Fibroblast of pulmonary artery (primary cell): Measurements from ENCODE around the gene ALOXE3.

Experiments
- DNase-seq: peaks from one replicate; pipeline ENCODE4 v3.0.0-alpha.2; 2010; ENCODE audit warnings: low read depth
- H3K4me3 ChIP-seq: replicated peaks from 2 replicates; pipeline ENCODE4 v1.5.1; 2011; ENCODE audit warnings: low read depth, mild to moderate bottlenecking, control low read depth, low read length, moderate library complexity
- CTCF ChIP-seq: IDR thresholded peaks from 2 replicates; pipeline ENCODE4 v1.5.1; 2011; ENCODE audit warnings: mild to moderate bottlenecking, control low read depth, low read length, inconsistent platforms; ENCODE audit errors: missing control alignments

Gene ALOXE3

GRCh38 chr17:8144401-8145231 lies 26.3 kb upstream of the ALOXE3 start:
- no peak for TF ChIP-seq CTCF
- no peak for DNase-seq
- no peak overlapping the region for H3K4me3 ChIP-seq

GRCh38 chr17:8143581-8144400 lies 25.5 kb upstream of the ALOXE3 start:
- H3K4me3 ChIP-seq, result no peak overlapping the region
- no peak for DNase-seq
- TF ChIP-seq CTCF, result no peak

DNA sequence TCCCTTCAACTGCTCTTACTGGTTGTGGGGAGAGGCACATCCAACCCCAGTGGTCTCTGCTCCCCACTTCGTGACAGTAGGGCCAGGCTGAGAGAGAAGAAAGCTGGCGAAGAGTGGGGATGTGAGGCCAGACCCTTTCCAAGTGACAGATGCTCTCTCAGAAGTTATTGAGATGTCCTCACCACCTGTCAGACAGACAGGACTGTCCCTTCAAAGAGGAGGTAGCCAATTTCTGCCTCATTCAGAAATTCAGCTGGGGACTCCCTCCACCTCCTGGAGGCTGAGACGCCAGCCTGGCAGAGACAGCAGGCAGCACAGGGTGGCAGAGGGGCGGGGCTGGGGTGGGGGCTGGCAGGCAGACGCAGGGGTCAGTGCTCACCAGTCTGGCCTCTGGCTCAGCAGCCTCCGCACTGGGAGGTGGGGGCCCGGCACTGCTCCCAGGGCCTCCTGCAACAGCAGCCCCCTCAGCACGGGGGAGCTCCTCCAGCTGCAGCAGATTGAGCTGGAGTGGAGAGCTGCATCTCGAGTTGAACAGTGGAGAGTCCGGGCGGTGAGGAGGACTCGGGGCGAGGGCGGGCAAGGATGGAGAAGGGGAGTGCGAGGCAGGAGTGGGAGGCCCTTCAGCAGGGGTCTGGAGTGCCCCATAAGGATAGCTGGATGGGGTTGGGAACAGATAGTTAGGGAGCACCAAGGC lies 24.7 kb upstream of the ALOXE3 start:
- no peak for DNase-seq

DNA sequence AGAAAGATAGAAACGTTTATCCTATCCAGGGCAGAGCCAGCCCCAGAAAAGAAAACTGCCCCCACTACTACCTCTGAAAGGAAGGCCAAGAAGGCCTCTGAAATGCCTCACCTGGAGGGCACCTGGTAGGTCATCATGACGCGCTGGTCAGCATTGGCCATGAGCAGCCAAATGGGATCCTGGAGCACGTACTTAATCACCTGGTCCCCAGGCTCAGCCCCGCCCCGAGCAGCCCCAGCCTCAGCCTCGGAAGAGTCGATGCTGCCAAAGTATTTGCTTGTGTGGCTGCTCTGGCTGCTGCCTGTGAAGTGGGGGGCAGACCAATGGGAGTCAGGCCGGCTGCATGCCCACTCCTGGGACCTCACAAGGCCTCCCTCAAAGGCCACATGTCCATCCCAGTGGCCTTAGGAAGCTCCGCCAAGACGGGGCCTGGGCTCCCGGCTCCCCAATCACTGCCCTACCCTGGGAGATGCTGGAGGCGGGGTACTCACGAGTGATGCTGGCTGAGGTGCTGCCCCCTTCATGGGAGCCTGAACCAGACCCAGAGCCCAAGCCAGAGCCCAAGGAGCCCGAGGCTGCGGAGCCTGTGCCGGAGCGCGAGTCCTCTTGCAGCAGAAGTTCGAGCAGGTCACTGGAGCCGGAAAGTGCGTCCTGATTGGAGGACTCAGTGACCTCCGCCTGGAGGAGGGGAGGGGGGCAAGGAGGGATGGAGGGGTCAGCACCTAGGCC lies 24.0 kb upstream of the ALOXE3 start:
- DNase-seq, result no peak

More for the DNA sequence above, 24.7 kb upstream of the ALOXE3 start:
- no peak for TF ChIP-seq CTCF
- H3K4me3 ChIP-seq, result no peak overlapping the region

GRCh38 chr17:8141741-8142140 lies 23.4 kb upstream of the ALOXE3 start:
- no peak overlapping the region for H3K4me3 ChIP-seq
- TF ChIP-seq CTCF, result no peak

More for the DNA sequence above, 24.0 kb upstream of the ALOXE3 start:
- TF ChIP-seq CTCF, result no peak
- no peak overlapping the region for H3K4me3 ChIP-seq

DNA sequence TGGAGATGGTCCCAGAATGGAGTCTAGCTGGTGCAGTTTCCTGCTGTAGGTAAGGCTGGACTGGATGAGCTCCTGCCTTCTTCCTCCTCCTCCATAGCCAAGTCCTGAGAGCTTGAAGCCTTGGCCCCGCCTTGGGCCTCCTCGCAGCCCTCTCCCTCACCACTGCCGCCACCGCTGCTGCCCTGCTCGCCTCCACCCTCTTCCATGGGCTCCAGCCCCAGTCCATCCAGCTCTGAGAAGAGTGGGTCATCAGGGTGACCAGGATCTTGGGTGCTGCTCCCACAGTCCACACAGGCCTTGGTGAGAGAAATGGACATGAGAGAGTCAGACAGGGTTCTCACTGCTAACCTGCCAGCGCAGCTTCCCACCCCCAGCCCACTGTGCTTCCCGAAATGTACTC lies 22.7 kb upstream of the ALOXE3 start:
- no peak overlapping the region for H3K4me3 ChIP-seq
- no peak for DNase-seq
- no peak for TF ChIP-seq CTCF

More at GRCh38 chr17:8141741-8142140, 23.4 kb upstream of the ALOXE3 start:
- DNase-seq, result no peak
